K562 (cell line): Measurements from ENCODE around the gene DNAJC11. TPM values are rescaled to one million over a fixed set of nuclear protein-coding genes. Genes with fewer than 3 reads are reported as not detected.

Experiments
- CEBPZ ChIP-seq: fragments of 150-350 bp; IDR thresholded peaks from 2 replicates; pipeline ENCODE4 v1.6.1; 2014; ENCODE audit warnings: low read depth, mild to moderate bottlenecking, low read length, borderline replicate concordance
- COPS2 ChIP-seq: fragments of 450-650 bp; conservative IDR thresholded peaks from 2 replicates; pipeline ENCODE4 v1.6.1; 2016; ENCODE audit warnings: mild to moderate bottlenecking, moderate library complexity
- EP400 ChIP-seq: fragments of 450-650 bp; IDR thresholded peaks from 2 replicates; pipeline ENCODE4 v1.6.1; 2017; ENCODE audit warnings: antibody characterized with exemption, mild to moderate bottlenecking, moderate library complexity
- FOXP1 ChIP-seq: sonication (generic); formaldehyde crosslinking; IDR thresholded peaks from 2 replicates; pipeline ENCODE4 v1.8.0; 2022; ENCODE audit warnings: mild to moderate bottlenecking, missing genetic modification reagents
- HNRNPLL ChIP-seq: fragments of 200-400 bp; formaldehyde crosslinking; IDR thresholded peaks from 2 replicates; pipeline ENCODE4 v1.6.1; 2017; ENCODE audit warnings: low read length, low read depth, mild to moderate bottlenecking; ENCODE audit not compliant: poor library complexity, severe bottlenecking
- ID3 ChIP-seq, 2 experiments: fragments of 250-450 bp in 1 of 2; fragments of 450-650 bp in 1 of 2; sonication (Bioruptor Pico) in 1 of 2; IDR thresholded peaks; 2 replicates each; pipeline versions ENCODE4 v1.6.1 to v1.8.0; 2016 to 2021; ENCODE audit warnings: mild to moderate bottlenecking in 2 of 2, moderate library complexity in 2 of 2, missing compliant biosample characterization in 1 of 2, missing genetic modification characterization in 1 of 2
- KAT7 ChIP-seq: sonication (generic); formaldehyde crosslinking; IDR thresholded peaks from 2 replicates; pipeline ENCODE4 v1.8.0; 2022; ENCODE audit warnings: missing genetic modification reagents, mild to moderate bottlenecking, borderline replicate concordance
- KHSRP ChIP-seq: fragments of 450-650 bp; IDR thresholded peaks from 2 replicates; pipeline ENCODE4 v1.6.1; 2017
- MEF2D ChIP-seq: conservative IDR thresholded peaks from 2 replicates; pipeline ENCODE4 v1.6.1; 2016; ENCODE audit warnings: low read depth, missing genetic modification characterization, missing compliant biosample characterization
- MITF ChIP-seq: IDR thresholded peaks from 2 replicates; pipeline ENCODE4 v1.6.1; 2014; ENCODE audit warnings: antibody characterized with exemption
- MYC ChIP-seq, 2 experiments: fragments of 250-450 bp in 1 of 2; sonication (Bioruptor Pico) in 1 of 2; IDR thresholded peaks; 2 replicates each; pipeline versions ENCODE4 v1.5.1 to v1.6.1; 2012 to 2021; ENCODE audit warnings: low read depth in 2 of 2, borderline replicate concordance in 1 of 2, improper control_type of control experiment in 1 of 2, low read length in 1 of 2, mild to moderate bottlenecking in 1 of 2, moderate library complexity in 1 of 2
- PCBP1 ChIP-seq: fragments of 200-400 bp; formaldehyde crosslinking; IDR thresholded peaks from 2 replicates; pipeline ENCODE4 v1.6.1; 2018; ENCODE audit warnings: mild to moderate bottlenecking, low read depth, low read length; ENCODE audit not compliant: poor library complexity, severe bottlenecking
- RBFOX2 ChIP-seq: fragments of 200-400 bp; formaldehyde crosslinking; IDR thresholded peaks from 2 replicates; pipeline ENCODE4 v1.6.1; 2017; ENCODE audit warnings: low read depth, mild to moderate bottlenecking, low read length, moderate library complexity
- RBM22 ChIP-seq: fragments of 200-400 bp; formaldehyde crosslinking; IDR thresholded peaks from 2 replicates; pipeline ENCODE4 v1.6.1; 2018; ENCODE audit warnings: low read length, low read depth; ENCODE audit not compliant: poor library complexity, severe bottlenecking
- SRF ChIP-seq, 2 experiments: fragments of 250-450, 450-650 bp in 1 of 2; sonication (Bioruptor Pico) in 1 of 2; sonication (generic) in 1 of 2; formaldehyde crosslinking; IDR thresholded peaks; 2 replicates each; pipeline versions ENCODE4 v1.5.0 to v1.5.1; 2020 to 2022; ENCODE audit warnings: mild to moderate bottlenecking in 1 of 2, missing genetic modification reagents in 1 of 2
- UBTF ChIP-seq, 2 experiments: IDR thresholded peaks; 2 replicates each; pipeline ENCODE4 v1.6.1; 2012; ENCODE audit warnings: improper control_type of control experiment in 2 of 2, low read depth in 2 of 2, low read length in 2 of 2, borderline replicate concordance in 1 of 2
- ZNF282 ChIP-seq: sonication (generic); formaldehyde crosslinking; IDR thresholded peaks from 2 replicates; pipeline ENCODE4 v1.8.1; 2023; ENCODE audit warnings: missing genetic modification reagents
- polyA plus RNA-seq, 8 experiments: library from polyadenylated mRNA; depleted of rRNA in 4 of 8; stranded (reverse) in 5 of 8; unstranded in 3 of 8; fragments of >200 nt; fragmentation: Nextera tagmentation in 2 of 8; fragmentation: Illumina TruSeq in 1 of 8; extraction: Ambion mirVana in 2 of 8; extraction: Trizol in 1 of 8; gene quantifications; 2 replicates each; pipeline versions ENCODE4 v1.2.1 to v1.2.3, GENCODE V29; 2011 to 2014; ENCODE audit warnings: inconsistent platforms in 1 of 8, missing spikeins in 1 of 8
- total RNA-seq, 7 experiments: library from RNA; depleted of rRNA in 6 of 7; stranded (reverse); fragments of >200 nt in 6 of 7; fragmentation: Illumina TruSeq in 2 of 7; extraction: Trizol in 2 of 7; gene quantifications; 2 replicates each; pipeline versions ENCODE4 v1.2.1 to v1.2.3, GENCODE V29; 2011 to 2021; ENCODE audit warnings: low replicate concordance in 1 of 7

DNAJC11 gene
- total and polyA plus RNA-seq, 9 of the 15 experiments (the other 6 are each of a cell fraction or from before 2014, with no cell fraction given) = 14.1 to 123 (median 76.6) TPM

- no peak for TF ChIP-seq MITF
- TF ChIP-seq RBFOX2 = peak; percentile 72
- TF ChIP-seq HNRNPLL = peak; percentile 17
- TF ChIP-seq UBTF (IDR thresholded peaks at IDR 0.05; ENCODE audit: borderline replicate concordance in 1 of 2, low read depth in 2 of 2, low read length in 2 of 2) = peak in 1 of 2 experiments; percentile 91; a peak in 3 of 4 replicates
- TF ChIP-seq CEBPZ = no peak
- TF ChIP-seq EP400 = peak; percentile 55; the same call in 1 of the 2 replicates
- no peak for TF ChIP-seq ID3 (CRISPR knock-in tag; IDR thresholded peaks at IDR 0.05)
- 0 out of 2 replicates have a peak, but pooled peaks have one; percentile 50 for TF ChIP-seq ID3 (tag; IDR thresholded peaks at IDR 0.05)
- no peak for TF ChIP-seq ZNF282 (CRISPR knock-in tag)
- TF ChIP-seq SRF (CRISPR knock-in tag; IDR thresholded peaks at IDR 0.05) = peak in 1 of 2 experiments; percentile 73; a peak in 2 of 4 replicates
- TF ChIP-seq FOXP1 (CRISPR knock-in tag) = 0 out of 2 replicates have a peak, but pooled peaks have one; percentile 53
- 0 out of 2 replicates have a peak, but pooled peaks have one; percentile 23 for TF ChIP-seq KAT7 (CRISPR knock-in tag)
- peak; percentile 50 for TF ChIP-seq MYC (IDR thresholded peaks at IDR 0.05; ENCODE audit: low read depth, low read length)
- no peak for TF ChIP-seq MYC (CRISPR knock-in tag; IDR thresholded peaks at IDR 0.05; ENCODE audit: borderline replicate concordance, low read depth)
- no peak for TF ChIP-seq COPS2
- peak; percentile 86 for TF ChIP-seq RBM22
- peak; percentile 53; the same call in 1 of the 2 replicates for TF ChIP-seq KHSRP
- TF ChIP-seq MEF2D = no peak
- peak; percentile 83 for TF ChIP-seq PCBP1
Measured at GRCh38 chr1:6624710-6625583, 76.7 kb downstream of the DNAJC11 start, which contains the start of gene THAP3 (continued).
